NCI-H345 treated with DMSO at 0.1 percent for 48 hours (cell line): ENCODE measurements around the gene TGM1.
"Not testable (repeated sequence)": the region's sequence is repeated elsewhere in the genome, so short reads cannot be mapped to it uniquely, and the experiment has no call there.

Source experiments
- DNase-seq: peaks from one replicate; lab custom pipeline; 2025; ENCODE audit not compliant: unreplicated experiment; lab: John Stamatoyannopoulos, UW

The TGM1 gene

DNA sequence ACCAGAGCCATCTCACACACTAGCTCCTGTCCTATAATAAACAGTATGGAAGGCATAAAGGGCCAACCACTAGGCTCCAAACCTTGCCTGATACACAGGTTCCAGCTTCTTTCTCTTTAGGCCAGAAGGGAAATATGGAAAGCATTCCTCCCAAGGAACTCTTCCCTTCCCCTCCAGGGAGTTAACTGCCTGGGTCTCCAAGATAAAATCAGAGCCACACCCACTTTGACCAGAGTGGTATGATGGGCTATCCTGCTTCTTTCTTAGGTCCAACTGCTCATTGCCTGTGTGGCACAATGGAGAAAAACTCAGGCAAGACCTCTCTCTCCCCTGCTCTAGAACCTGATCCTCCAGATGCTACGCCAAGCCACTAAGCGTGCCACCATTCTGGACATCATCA, 55.4 kb downstream of the TGM1 start:
- DNase-seq, result no peak

DNA sequence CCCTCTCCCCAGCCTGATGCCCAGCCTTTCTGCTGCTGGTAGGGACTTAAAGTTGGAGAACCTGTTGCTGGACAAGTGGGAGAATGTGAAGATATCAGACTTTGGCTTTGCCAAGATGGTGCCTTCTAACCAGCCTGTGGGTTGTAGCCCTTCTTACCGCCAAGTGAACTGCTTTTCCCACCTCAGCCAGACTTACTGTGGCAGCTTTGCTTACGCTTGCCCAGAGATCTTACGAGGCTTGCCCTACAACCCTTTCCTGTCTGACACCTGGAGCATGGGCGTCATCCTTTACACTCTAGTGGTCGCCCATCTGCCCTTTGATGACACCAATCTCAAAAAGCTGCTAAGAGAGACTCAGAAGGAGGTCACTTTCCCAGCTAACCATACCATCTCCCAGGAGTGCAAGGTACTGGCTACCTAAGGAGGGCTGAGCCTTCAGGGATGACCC, 55.8 kb downstream of the TGM1 start:
- no peak for DNase-seq

DNA sequence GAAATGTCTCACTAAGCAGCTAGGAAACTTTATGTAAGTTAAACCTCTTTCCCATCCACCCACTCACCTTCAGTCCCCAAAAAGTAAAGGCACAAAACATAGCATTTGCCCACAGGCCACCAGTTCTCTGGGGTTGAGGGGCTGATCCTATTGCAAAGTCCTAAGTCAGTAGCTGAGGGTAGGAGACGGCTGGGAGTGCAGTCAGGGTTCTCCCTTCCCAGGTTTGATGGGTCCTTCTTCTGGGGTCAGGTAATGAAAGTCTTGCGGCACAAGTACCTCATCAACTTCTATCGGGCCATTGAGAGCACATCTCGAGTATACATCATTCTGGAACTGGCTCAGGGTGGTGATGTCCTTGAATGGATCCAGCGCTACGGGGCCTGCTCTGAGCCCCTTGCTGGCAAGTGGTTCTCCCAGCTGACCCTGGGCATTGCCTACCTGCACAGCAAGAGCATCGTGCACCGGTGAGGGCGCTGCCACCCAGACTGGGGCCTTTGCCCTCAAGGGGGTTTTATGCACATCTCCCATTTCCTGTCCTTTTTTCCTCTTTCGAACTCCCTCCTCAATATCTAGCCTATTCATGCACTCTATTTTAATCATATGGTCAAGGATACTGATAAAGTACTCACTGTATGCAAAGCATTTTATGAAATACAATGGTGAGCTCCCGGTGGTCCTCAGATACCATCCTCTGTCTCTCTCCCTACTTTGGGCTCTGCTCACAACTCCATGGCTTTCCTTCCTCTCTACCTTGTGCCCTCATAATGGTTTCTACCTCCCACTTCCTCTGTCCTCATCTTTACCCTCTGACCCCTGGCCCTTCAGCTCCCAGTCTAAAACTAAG, 56.5 kb downstream of the TGM1 start:
- DNase-seq, result no peak

DNA sequence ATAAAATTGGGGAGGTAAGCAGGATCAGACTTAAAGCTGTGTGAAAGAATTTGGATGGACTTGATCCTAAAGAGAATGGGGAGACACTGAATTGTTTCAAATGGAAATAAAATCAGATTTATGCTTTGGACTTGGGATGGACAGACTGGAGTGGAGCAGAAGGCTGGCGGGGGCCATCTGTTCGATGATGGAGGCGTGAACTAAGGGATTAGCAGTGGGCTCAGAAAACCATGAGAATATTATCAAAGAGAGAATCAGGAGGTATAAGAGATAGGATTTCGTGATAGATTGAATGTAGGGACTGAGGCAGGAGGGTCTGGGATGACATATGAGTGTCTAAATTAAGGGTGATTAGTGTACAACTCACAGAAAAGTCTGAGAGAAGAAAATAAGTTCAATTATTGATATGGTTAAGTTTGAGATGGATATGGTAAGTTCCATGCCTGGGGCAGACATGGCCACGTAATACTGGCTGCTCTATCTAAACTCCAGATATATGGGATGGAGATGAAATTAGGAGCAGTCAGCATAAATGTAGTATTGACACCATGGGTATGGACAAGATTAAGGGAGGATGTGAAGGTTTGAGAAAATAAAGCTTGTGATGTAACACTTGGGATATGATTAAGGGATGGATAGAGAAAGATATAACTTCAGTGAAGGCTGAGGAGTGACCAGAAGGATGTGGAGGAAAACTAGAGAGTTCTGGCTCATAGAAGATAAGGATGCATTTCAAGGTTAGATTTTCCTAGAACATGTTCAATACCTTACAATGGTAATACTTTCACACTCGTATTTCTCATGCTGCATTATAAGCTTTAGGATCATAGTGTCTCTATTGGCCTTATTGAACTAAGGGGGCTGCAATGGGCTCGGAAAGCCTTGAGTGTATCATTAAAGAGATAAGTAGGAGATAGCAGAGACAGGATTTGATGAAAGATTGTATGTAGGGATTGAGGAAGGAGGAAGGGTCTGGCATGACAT, 58.5 kb downstream of the TGM1 start:
- no peak for DNase-seq

DNA sequence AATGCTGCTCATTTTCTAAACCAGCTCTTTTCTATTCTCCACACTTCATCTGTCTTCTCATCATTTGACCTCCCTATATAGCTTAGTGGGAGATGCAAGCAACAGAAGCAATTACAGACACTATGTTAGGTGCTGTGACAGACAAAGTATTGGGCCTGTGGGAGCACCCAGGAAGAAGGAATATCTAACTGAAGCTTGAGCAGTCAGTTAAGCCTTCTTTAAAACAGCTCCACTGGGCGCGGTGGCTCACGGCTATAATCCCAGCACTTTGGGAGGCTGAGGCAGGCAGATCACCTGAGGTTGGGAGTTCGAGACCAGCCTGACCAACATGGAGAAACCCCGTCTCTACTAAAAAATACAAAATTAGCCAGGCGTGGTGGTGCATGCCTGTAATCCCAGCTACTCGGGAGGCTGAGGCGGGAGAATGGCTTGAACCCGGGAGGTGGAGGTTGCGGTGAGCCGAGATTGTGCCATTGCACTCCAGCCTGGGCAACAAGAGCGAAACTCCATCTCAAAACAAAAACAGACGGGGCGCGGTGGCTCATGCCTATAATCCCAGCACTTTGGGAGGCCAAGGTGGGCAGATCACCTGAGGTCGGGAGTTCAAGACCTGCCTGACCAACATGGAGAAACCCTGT, 59.6 kb downstream of the TGM1 start:
- DNase-seq, result not testable (repeated sequence)

DNA sequence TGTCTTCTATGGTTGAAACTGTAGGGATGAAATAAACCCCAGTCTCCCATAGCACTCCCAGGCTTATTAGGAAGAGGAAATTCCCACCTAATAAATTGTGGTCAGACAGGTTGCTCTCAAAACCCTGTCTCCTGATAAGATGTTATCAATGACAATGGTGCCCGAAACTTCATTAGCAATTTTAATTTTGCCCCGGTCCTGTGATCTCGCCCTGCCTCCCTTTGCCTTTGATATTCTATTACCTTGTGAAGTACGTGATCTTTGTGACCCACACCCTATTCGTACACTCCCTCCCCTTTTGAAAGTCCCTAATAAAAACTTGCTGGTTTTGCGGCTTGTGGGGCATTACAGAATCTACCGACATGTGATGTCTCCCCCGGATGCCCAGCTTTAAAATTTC, 60.4 kb downstream of the TGM1 start:
- not testable (repeated sequence) for DNase-seq
